Thyroid gland (tissue), 4 donors: ENCODE results near the gene NCOA5.

ENCODE experiments used
- POLR2A ChIP-seq, 2 donors: fragments of 450-650 bp; IDR thresholded peaks; one replicate each; pipeline ENCODE4 v1.6.1; 2017; ENCODE audit warnings: antibody characterized with exemption in 2 of 2, mild to moderate bottlenecking in 2 of 2, moderate library complexity in 1 of 2
- TF ChIP-seq, protein P1 (sequence below), 6 experiments: fragments of 200-600 bp in 3 of 6; fragments of 450-650 bp in 3 of 6; sonication (generic) in 3 of 6; IDR thresholded peaks; one replicate each; pipeline ENCODE4 v1.5.1; 2016 to 2019; ENCODE audit warnings: antibody characterized with exemption in 6 of 6, mild to moderate bottlenecking in 2 of 6, inconsistent platforms in 1 of 6, moderate library complexity in 1 of 6

DNA sequence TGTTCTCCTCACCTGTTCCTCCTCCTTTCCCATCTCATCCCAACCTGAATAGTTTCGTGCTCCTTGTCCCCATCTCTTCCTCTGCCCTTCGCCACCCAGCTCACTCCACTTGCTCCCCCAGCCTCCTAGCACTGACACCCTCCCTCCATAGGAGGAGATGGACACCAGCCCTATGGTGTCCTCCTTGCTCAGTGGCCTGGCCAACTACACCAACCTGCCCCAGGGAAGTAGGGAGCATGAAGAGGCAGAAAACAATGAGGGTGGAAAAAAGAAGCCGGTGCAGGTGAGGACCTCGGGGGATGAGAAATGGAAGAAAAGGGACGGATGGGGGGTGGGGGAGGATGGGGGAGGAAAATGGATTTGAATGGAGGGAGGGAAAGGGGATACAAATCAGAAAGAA is 54.5 kb downstream of the NCOA5 start:
- TF ChIP-seq, protein P1, sequence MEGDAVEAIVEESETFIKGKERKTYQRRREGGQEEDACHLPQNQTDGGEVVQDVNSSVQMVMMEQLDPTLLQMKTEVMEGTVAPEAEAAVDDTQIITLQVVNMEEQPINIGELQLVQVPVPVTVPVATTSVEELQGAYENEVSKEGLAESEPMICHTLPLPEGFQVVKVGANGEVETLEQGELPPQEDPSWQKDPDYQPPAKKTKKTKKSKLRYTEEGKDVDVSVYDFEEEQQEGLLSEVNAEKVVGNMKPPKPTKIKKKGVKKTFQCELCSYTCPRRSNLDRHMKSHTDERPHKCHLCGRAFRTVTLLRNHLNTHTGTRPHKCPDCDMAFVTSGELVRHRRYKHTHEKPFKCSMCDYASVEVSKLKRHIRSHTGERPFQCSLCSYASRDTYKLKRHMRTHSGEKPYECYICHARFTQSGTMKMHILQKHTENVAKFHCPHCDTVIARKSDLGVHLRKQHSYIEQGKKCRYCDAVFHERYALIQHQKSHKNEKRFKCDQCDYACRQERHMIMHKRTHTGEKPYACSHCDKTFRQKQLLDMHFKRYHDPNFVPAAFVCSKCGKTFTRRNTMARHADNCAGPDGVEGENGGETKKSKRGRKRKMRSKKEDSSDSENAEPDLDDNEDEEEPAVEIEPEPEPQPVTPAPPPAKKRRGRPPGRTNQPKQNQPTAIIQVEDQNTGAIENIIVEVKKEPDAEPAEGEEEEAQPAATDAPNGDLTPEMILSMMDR (IDR thresholded peaks at IDR 0.05), result no peak
- no peak for TF ChIP-seq POLR2A (IDR thresholded peaks at IDR 0.05)
